Activated T-cell treated with anti-CD3 and anti-CD28 coated beads, Interleukin-2, amount 50 U/mL, for 48 hours (primary cell): Measurements from ENCODE around the gene SPSB3.
"Not testable (repeated sequence)": the region's sequence is repeated elsewhere in the genome, so short reads cannot be mapped to it uniquely, and the experiment has no call there.

Experiments used
- DNase-seq, 2 experiments: peaks; one replicate each; pipeline ENCODE4 v3.0.0-alpha.2; 2020

The SPSB3 gene

DNA sequence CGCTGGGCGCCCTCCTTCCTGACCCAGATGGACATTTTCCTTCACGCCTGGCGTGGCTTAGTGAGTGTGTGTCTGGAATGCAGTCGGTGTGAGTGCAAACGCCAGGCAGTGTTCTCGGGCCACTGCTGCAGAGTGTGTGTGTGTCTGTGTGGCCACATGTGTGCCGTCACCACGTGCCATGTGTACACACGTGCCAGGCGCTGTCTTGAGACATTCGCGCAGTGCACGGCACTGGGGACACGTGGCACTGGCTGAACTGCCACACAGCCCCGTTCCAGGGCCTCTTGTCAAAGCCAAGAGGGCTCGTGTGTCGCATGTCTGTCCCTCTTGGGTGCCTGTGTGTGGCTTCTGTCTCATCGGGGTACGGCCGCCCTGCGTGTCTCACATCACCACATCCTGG is 47.6 kb downstream of the SPSB3 start:
- no peak for DNase-seq

DNA sequence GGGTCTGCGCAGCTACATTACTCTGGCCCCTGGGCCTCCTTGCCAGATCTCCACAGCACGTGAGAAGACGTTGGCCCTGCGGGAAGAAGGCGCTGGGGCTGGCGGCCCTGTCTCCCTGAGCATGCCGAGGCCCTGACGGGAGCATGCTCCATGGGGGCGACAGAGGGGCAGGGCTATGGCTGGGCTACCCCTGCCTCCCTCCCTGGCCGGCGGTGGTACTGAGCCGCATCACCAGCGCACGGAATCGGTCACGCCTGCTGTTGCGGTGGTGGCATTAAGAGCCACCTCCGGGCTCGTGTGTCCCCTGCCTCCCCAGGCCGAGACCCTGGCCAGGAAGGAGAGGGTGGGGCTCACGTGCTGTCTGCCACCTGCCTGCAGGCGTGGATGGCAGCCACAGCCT is 48.2 kb downstream of the SPSB3 start:
- DNase-seq = no peak

DNA sequence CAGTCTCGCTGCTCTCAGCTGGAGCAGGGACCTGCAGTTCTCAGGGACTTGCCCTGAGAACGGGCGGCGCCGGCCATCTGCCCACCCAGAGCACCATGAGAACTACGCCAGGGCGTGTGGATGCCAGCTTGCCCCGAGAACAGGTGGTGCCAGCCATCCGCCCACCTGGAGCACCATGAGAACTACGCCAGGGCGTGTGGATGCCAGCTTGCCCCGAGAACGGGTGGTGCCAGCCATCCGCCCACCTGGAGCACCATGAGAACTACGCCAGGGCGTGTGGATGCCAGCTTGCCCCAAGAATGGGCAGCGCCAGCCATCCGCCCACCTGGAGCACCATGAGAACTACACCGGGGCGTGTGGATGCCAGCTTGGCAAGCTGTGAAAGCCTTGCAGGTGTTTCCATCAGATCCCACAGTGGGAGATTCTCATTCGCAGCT is 49.8 kb downstream of the SPSB3 start:
- DNase-seq = not testable (repeated sequence)

DNA sequence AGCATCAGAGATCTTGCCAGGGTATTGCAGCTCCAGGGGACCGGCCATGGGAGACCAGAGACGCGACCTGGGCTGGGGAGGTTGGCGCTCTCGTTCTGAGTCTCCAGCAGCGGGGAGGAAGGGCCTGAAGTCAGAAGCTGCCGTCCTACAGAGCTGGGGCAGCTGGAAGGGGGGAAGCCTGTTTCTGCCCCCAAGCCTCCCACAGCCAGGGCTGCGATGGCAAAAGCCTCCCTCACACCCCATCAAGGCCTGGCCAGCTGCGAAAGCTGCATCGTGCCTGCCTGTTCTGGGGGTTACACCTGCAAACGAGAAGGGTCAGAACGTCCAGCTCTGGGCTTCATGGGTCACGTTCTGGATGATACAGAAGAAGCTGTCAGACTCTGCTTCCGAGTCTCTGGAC is 50.3 kb downstream of the SPSB3 start:
- DNase-seq = no peak

DNA sequence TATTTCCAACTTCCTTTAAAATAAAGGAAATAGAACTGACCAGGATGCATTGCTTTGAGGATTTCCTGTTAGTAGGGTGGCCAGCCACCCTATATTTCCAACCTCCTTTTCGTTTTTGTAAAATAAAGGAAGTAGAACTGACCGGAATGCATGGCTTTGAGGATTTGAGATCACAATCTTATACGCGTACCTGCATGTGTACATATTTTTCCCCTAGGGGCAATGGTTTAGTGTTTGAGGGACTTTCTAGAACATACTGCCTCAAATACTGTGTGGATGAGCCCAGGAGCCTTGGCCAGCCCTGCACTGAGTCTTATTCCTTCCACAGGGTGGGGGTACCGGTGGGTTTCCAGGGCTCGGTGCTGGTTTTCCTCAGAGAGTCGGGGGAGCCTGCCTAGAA is 50.8 kb downstream of the SPSB3 start:
- no peak for DNase-seq

DNA sequence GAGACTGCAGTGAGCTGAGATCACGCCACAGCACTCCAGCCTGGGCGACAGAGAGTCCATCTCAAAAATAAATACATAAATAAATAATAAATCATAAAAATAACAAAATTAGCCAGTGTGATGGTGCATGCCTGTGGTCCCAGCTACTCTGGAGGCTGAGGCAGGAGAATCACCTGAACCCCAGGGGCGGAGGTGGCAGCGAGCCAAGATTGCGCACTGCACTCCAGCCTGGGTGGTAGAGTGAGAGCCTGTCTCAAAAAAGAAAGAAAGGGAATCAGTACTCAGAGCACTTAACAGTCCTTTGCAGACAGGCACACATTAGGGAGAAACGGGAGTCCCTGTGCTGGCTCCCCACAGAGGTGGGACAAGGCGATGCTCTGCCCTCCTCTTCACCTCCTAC is 51.3 kb downstream of the SPSB3 start:
- DNase-seq = no peak

DNA sequence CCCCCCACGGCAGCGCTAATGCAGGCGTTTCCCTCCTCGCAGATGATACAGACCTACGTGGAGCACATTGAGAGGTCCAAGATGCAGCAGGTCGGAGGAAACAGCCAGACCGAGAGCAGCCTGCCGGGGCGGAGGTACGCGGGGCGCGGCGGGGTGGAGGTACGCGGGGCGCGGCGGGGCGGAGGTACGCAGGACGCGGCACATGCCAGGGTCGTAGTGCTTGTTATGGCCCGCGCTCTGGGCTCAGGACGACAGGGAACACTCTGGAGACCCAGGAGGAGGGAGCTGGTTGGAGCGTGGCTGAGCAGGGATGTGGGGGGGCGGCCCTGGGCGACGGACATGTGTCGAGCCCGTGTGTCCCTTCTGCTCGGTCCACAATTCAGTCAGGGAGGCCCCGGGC is 52.9 kb downstream of the SPSB3 start:
- no peak for DNase-seq

DNA sequence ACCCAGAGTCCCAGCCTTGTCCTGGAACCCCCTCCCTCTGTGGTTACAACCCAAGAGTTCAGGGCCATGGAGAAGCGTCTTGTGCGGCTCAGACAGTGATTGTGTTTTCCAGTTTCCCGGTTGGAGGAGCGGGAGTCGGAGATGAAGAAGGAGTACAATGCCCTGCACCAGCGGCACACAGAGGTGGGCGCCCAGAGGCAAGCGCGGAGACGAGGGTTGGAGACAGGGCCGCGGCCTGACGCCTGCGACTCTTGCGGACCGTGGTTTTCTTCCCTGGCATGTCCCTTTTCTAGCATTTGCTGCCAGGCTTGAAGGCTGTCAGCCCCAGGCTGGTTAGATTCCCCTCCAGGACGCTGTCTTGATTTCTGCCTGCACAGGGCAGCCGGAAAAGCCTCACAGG is 53.3 kb downstream of the SPSB3 start:
- DNase-seq = no peak

DNA sequence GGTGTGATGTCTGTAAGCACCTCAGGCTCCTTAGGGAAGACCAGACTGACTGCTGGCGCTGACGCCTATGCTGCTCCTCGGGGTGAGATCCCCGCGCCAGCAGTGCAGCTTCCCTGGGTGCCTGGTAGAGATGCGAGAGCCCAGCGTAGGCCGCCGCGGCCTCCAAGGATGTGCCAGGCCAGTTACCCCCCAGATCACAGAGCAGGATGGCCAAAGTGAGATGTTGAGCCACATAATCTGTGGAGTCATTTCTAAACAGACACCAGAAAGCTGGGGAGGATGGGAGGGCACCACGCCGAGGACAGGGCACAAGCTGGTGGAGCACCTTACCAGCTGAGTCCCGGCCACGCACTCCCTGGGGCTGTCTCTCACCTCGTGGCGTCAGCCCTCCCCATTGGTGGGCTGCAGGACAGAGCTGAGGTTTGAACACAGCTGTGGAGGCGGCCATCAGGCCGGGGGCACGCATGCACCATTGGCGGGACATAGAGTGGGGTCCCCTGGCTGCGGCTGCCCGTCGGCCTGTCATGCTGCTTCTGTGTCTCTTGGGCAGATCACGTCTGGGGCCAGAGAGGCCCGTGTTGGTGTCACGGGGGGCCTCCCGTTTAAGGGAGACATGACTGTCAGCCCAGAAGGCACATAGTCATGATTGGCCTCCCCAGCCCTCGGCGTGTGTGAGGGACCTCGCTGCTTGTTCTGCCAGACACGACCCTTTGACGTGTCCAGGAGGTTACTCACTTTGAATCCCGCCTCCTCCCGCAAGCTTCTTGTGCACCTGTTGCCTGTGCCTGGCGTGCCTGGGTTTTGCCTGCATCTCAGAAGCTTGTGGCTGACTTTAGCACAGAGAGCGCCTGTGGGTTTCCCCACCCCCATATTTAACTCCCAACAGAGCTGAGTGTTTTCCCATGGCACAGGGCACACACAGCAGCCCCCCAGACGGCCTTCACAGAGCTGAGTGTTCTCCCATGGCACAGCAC is 54.4 kb downstream of the SPSB3 start:
- no peak for DNase-seq
